GM12892 (cell line): ENCODE measurements around the gene SLC39A2. TPM values are rescaled to one million over a fixed set of nuclear protein-coding genes. Genes with fewer than 3 reads are reported as not detected.
"Not testable (repeated sequence)": the region's sequence is repeated elsewhere in the genome, so short reads cannot be mapped to it uniquely, and the experiment has no call there.

Source experiments
- DNase-seq: peaks from one replicate; pipeline ENCODE4 v3.0.0; 2011; ENCODE audit not compliant: insufficient read length
- FAIRE-seq: peaks from 2 replicates; lab custom pipeline; 2011; peaks lifted over from hg19 to GRCh38; lab: Jason Lieb, UNC
- POLR2A ChIP-seq: IDR thresholded peaks from 2 replicates; pipeline ENCODE4 v1.6.1; 2011; ENCODE audit warnings: low read depth, low read length, control low read depth
- POLR2AphosphoS5 ChIP-seq: IDR thresholded peaks from 2 replicates; pipeline ENCODE4 v1.6.1; 2011; ENCODE audit warnings: low read depth, low read length, control low read depth
- TAF1 ChIP-seq: IDR thresholded peaks from 2 replicates; pipeline ENCODE4 v1.6.1; 2011; ENCODE audit warnings: low read depth, mild to moderate bottlenecking, control low read depth, low read length, borderline replicate concordance
- polyA plus RNA-seq: library from polyadenylated mRNA; unstranded; fragments of >200 nt; gene quantifications from one replicate; pipeline ENCODE4 v1.2.1, GENCODE V29; 2012; ENCODE audit warnings: missing spikeins, inconsistent platforms; ENCODE audit not compliant: missing spikeins

Gene SLC39A2
- polyA plus RNA-seq, result 0.19 TPM

GRCh38 chr14:20998674-20999366 lies at the start of gene SLC39A2:
Gene SLC39A2 (plus strand): TSS chr14:20999293. CDS start chr14:20999447, 154 bp downstream.
- TF ChIP-seq TAF1 (no peak), POLR2A (no peak), POLR2AphosphoS5 (no peak)
- DNase-seq (no peak), FAIRE-seq (no peak)

- DNase-seq, result not testable (repeated sequence)
These were observed 44.2 kb upstream of the SLC39A2 start, which contains the start of gene RNASE2 for GRCh38 chr14:20954736-20955537. Gene RNASE2 (plus strand): TSS chr14:20955487. CDS start chr14:20955772, 285 bp downstream.

DNA sequence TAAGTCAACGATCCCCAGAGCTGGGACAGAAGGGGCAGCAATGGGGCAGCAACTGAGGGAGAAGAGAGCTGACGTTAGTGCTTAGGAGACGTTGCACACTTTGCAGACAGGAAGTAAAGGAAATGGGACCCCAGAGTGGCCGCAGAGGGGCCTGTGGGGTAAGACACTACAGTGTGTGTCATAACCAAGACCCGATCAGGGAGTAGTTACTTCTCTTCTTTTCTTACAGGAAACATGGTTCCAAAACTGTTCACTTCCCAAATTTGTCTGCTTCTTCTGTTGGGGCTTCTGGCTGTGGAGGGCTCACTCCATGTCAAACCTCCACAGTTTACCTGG lies 43.6 kb upstream of the SLC39A2 start:
- DNase-seq, FAIRE-seq: not testable (repeated sequence)

More at GRCh38 chr14:20954736-20955537, 44.2 kb upstream of the SLC39A2 start, which contains the start of gene RNASE2:
- not testable (repeated sequence) for FAIRE-seq

- DNase-seq (no peak), FAIRE-seq (no peak)
- TF ChIP-seq POLR2A (no peak), TAF1 (no peak), POLR2AphosphoS5 (no peak)
These were observed 42.6 kb upstream of the SLC39A2 start for GRCh38 chr14:20956376-20956976.

DNA sequence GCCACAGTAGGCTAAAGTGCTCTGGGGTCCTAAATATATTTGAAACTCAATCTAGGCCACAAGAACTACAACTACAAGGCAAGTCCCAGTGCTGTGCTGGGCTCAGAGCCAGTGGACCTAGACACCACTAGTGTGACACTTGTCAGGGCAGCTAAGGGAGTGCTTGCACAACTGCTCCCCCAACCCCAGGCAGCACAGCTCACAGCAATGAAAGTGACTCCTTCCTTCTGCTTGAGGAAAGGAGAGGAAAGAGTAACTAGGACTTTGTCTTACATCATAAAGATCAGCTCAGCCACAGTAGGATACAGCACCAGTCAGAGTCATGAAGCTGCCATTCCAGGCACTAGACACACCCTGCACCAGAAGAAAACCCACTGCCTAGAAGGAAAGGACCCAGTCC lies 40.1 kb upstream of the SLC39A2 start:
- FAIRE-seq, DNase-seq: not testable (repeated sequence)

DNA sequence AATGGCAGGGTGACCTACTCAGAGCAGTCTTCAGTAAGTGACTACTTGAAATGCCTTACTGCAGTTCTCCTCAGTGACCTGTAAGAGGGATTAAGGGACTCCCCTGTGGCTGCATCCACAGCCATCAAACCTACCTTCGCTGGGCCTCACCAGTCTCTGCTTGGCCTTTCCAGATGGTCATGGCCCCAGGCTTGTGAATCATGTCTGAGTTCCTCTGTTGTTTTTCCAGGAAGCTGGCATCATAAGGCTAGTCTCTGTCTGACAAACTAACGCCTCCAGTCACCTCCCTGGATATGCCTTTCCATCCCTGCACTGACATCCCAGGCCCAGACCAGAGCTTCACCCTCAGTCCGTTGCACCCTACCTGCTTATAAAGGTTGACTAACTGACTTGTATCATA lies 29.8 kb upstream of the SLC39A2 start:
- TF ChIP-seq POLR2A, result no peak
- no peak for TF ChIP-seq TAF1
- no peak for TF ChIP-seq POLR2AphosphoS5

DNA sequence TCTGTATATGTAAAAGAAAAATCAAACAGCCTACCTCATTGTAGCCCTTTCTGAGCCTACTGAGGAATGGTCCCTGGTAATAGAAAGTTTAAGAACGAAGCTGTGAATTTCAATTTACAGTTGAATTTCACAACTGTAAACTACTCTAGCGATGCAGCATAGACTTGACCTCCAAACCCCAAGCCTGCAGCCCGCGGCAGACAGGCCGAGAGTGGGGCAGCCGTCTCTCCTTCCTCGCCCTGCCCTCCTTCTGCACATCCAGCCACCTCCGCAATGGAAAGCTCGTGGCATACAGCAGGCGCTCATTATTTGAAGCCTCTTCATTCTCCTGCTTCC lies 28.5 kb upstream of the SLC39A2 start:
- FAIRE-seq, result no peak
- TF ChIP-seq TAF1, result no peak
- no peak for TF ChIP-seq POLR2A
- TF ChIP-seq POLR2AphosphoS5, result no peak
- DNase-seq, result no peak

More for the DNA sequence above, 29.8 kb upstream of the SLC39A2 start:
- no peak for FAIRE-seq
- DNase-seq, result no peak

DNA sequence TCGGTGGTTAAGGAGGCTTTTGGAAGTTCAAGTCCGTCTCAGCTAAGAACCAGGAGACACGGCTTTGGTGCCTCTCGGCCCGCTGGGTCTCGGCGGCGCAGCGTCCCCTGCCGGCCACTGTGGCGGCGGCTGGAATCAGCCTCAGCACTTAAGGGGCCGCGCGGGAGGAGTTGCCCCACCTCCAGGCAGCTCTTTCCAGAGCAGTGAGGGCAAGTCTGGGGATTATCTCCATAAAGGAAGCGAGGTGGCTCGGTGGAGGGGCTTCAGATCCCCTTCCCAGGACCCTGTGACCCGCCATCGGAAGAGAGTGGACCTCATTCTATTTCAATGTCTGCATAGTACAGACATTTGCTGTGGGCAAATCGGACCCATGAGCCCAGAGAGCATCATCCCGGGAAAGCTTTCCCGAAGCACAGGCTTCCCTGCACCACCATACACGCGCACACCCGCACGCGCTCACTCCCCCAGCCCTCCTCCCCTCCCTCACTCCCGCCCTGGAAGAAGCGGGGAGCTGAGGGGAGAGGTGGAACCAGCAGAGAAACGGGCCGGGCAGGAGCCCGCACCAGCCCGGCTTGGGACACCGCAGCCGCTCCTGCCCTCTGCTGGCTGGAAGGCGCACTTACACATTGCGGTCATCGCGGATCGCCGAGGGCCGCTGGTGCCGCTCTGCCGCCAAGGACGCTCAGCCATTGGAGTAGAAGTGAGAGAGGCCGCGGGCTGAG lies 27.9 kb upstream of the SLC39A2 start:
- peak; percentile 95 for FAIRE-seq
- peak; percentile 73 for DNase-seq
- TF ChIP-seq POLR2AphosphoS5, result no peak
- TF ChIP-seq TAF1, result no peak
- TF ChIP-seq POLR2A, result no peak

DNA sequence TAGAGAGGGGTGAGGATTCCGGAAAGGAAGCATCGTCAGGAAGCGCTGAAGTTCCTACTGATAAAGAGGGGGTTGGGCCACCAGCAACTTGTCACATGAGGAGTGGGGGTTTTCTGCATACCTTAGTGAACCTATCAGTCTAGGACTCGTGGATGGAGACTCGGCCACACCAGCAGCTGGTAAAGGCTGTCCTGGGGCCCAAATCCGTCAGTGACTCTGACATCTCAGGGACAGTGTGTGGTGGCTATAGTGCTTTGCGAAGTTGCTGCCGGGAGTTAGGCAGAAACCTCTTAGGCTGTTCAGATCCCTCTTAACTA lies 27.4 kb upstream of the SLC39A2 start:
- TF ChIP-seq TAF1, result no peak
- no peak for TF ChIP-seq POLR2A
- TF ChIP-seq POLR2AphosphoS5, result no peak
- no peak for FAIRE-seq

DNA sequence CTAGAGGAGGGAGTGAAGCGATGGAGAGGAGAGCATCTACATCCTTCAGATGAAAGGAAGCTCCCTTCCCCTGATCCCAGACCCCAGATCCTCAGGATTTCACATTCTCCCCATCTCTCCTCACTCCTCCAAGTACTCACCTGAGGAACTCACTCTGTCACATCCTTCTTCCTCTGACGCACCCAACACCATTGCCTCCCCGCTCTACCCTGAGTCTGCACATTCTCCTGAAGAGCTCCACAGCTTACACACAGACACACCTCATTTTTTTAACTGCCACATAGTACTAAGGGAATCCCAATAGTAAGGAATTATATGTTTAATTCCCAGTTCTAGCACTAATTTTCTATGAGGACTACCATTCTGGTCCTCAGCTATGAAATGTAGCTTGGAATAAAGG lies 25.6 kb upstream of the SLC39A2 start:
- TF ChIP-seq TAF1 (no peak), POLR2A (no peak), POLR2AphosphoS5 (no peak)
- DNase-seq (no peak), FAIRE-seq (no peak)

More for the DNA sequence above, 27.4 kb upstream of the SLC39A2 start:
- no peak for DNase-seq

DNA sequence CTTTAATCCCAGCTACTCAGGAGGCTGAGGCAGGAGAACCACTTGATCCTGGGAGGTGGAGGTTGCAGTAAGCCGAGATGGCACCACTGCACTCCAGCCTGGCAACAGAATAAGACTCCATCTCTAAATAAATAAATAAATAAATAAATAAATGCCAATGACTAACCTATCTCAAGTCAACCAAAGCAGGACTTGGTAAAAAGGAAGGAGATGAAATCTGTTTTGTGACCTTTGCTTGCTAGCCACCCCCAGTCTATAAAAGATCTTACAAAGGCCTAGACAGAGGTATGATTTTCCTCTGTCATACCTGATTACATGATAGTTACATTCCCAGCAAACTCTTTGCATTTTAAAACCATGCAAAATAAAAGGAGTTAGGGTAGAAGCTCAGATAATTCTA lies 22.8 kb upstream of the SLC39A2 start:
- FAIRE-seq (no peak), DNase-seq (no peak)
- TF ChIP-seq POLR2A, result no peak
- no peak for TF ChIP-seq POLR2AphosphoS5
- no peak for TF ChIP-seq TAF1

- TF ChIP-seq POLR2AphosphoS5 (no peak), POLR2A (no peak), TAF1 (no peak)
- FAIRE-seq (no peak), DNase-seq (no peak)
These were observed 20.4 kb upstream of the SLC39A2 start for GRCh38 chr14:20978687-20979086.

- TF ChIP-seq POLR2AphosphoS5 (no peak), POLR2A (no peak), TAF1 (no peak)
- DNase-seq (no peak), FAIRE-seq (no peak)
These were observed 18.2 kb upstream of the SLC39A2 start for GRCh38 chr14:20980906-20981305.
